DND-41 (cell line): ENCODE results near the gene PAK3.

Experiments
- ATAC-seq: fragments of 200-7000 bp; cut with Tn5 transposase; 3 replicates; pipeline ENCODE4 v1.9.1; 2021; ENCODE audit warnings: low read depth; ENCODE audit not compliant: insufficient read depth
- DNase-seq: peaks from one replicate; pipeline ENCODE4 v3.0.0-alpha.2; 2020
- H2AFZ ChIP-seq: 2 replicates; pipeline ENCODE4 v1.6.0; 2012; ENCODE audit warnings: low read depth, low read length
- H3K27ac ChIP-seq: 2 replicates; pipeline ENCODE4 v1.5.1; 2012; ENCODE audit warnings: low read length, inconsistent platforms
- H3K27me3 ChIP-seq: fragments of 200-600 bp; sonication (generic); 2 replicates; pipeline ENCODE4 v1.6.0; 2012; ENCODE audit warnings: low read length, mild to moderate bottlenecking, inconsistent platforms; ENCODE audit not compliant: insufficient read depth, poor library complexity
- H3K36me3 ChIP-seq: 2 replicates; pipeline ENCODE4 v1.5.1; 2012; ENCODE audit warnings: low read length, inconsistent platforms; ENCODE audit not compliant: insufficient read depth
- H3K4me1 ChIP-seq: 2 replicates; pipeline ENCODE4 v1.5.1; 2012; ENCODE audit warnings: mild to moderate bottlenecking, low read length; ENCODE audit not compliant: insufficient read depth
- H3K4me2 ChIP-seq: 2 replicates; pipeline ENCODE4 v1.6.0; 2012; ENCODE audit warnings: mild to moderate bottlenecking, moderate library complexity, low read length, inconsistent platforms; ENCODE audit not compliant: insufficient read depth
- H3K4me3 ChIP-seq, 2 experiments: fragments of 200-600 bp in 1 of 2; shearing (Covaris generic) in 1 of 2; 2 replicates each; pipeline ENCODE4 v1.5.1; 2012 to 2016; ENCODE audit warnings: inconsistent platforms in 2 of 2, low read length in 2 of 2, mild to moderate bottlenecking in 2 of 2, low read depth in 1 of 2, moderate library complexity in 1 of 2
- H3K79me2 ChIP-seq: 2 replicates; pipeline ENCODE4 v1.6.0; 2012; ENCODE audit warnings: low read length, inconsistent platforms; ENCODE audit not compliant: insufficient read depth
- H3K9ac ChIP-seq: 2 replicates; pipeline ENCODE4 v1.6.0; 2012; ENCODE audit warnings: low read depth, mild to moderate bottlenecking, inconsistent platforms, low read length, moderate library complexity
- H3K9me3 ChIP-seq: 2 replicates; pipeline ENCODE4 v1.5.1; 2012; ENCODE audit warnings: low read length, moderate library complexity, mild to moderate bottlenecking, inconsistent platforms; ENCODE audit not compliant: insufficient read depth, severe bottlenecking
- H4K20me1 ChIP-seq: 2 replicates; pipeline ENCODE4 v1.6.0; 2012; ENCODE audit warnings: low read length; ENCODE audit not compliant: insufficient read depth
- CTCF ChIP-seq: IDR thresholded peaks from 2 replicates; pipeline ENCODE4 v1.5.1; 2012; ENCODE audit warnings: borderline replicate concordance, low read length, moderate library complexity, mild to moderate bottlenecking; ENCODE audit not compliant: poor library complexity, severe bottlenecking; ENCODE audit errors: extremely low read depth
- EZH2 ChIP-seq: IDR thresholded peaks from 3 replicates; pipeline ENCODE4 v1.6.1; 2012; ENCODE audit warnings: borderline replicate concordance, low read depth, mild to moderate bottlenecking, moderate library complexity, low read length, inconsistent platforms; ENCODE audit not compliant: severe bottlenecking

The PAK3 gene

GRCh38 chrX:111114806-111115205, 18.8 kb downstream of the PAK3 start:
- no peak for ATAC-seq
- TF ChIP-seq EZH2 (no peak), CTCF (no peak)
- no peaks in the 10 kb centered on the region for H4K20me1 ChIP-seq
- no peaks in the 10 kb centered on the region for H3K27me3 ChIP-seq
- no peaks in the 10 kb centered on the region for H3K36me3 ChIP-seq
- no peak overlapping the region for H3K4me3 ChIP-seq
- H3K4me2 ChIP-seq = no peak overlapping the region
- H3K4me1 ChIP-seq = no peaks in the 10 kb centered on the region
- H3K27ac ChIP-seq = no peak overlapping the region
- no peak overlapping the region for H2AFZ ChIP-seq
- no peak overlapping the region for H3K9ac ChIP-seq
- no peaks in the 10 kb centered on the region for H3K9me3 ChIP-seq
- DNase-seq = no peak
- H3K79me2 ChIP-seq = no peaks in the 10 kb centered on the region

- Histone ChIP-seq H3K36me3 (no peaks in the 10 kb centered on the region), H3K27me3 (no peaks in the 10 kb centered on the region)
- no peak for ATAC-seq
Observed at GRCh38 chrX:111116666-111117065, 20.7 kb downstream of the PAK3 start.

GRCh38 chrX:111119341-111119740, 23.4 kb downstream of the PAK3 start:
- no peak overlapping the region for H3K4me2 ChIP-seq
- H3K79me2 ChIP-seq = no peaks in the 10 kb centered on the region
- H3K4me1 ChIP-seq = no peaks in the 10 kb centered on the region
- no peak overlapping the region for H2AFZ ChIP-seq
- no peak for TF ChIP-seq CTCF
- no peak for TF ChIP-seq EZH2
- ATAC-seq (no peak), DNase-seq (no peak)
- no peaks in the 10 kb centered on the region for H3K9me3 ChIP-seq
- H3K9ac ChIP-seq = no peak overlapping the region
- H3K36me3 ChIP-seq = no peaks in the 10 kb centered on the region
- no peak overlapping the region for H3K4me3 ChIP-seq
- H3K27me3 ChIP-seq = no peaks in the 10 kb centered on the region
- no peak overlapping the region for H3K27ac ChIP-seq
- H4K20me1 ChIP-seq = no peaks in the 10 kb centered on the region

More at GRCh38 chrX:111116666-111117065, 20.7 kb downstream of the PAK3 start:
- DNase-seq = no peak
- no peaks in the 10 kb centered on the region for H3K79me2 ChIP-seq
- no peak overlapping the region for H3K27ac ChIP-seq
- no peaks in the 10 kb centered on the region for H3K9me3 ChIP-seq
- no peak overlapping the region for H3K9ac ChIP-seq
- H2AFZ ChIP-seq = no peak overlapping the region
- no peaks in the 10 kb centered on the region for H3K4me1 ChIP-seq
- H4K20me1 ChIP-seq = no peaks in the 10 kb centered on the region
- H3K4me2 ChIP-seq = no peak overlapping the region
- TF ChIP-seq EZH2 (no peak), CTCF (no peak)
- no peak overlapping the region for H3K4me3 ChIP-seq

GRCh38 chrX:111123125-111123524, 27.1 kb downstream of the PAK3 start:
- Histone ChIP-seq H3K36me3 (no peaks in the 10 kb centered on the region), H3K9me3 (no peaks in the 10 kb centered on the region), H3K4me2 (no peak overlapping the region), H3K79me2 (no peaks in the 10 kb centered on the region), H3K27ac (no peak overlapping the region), H3K9ac (no peak overlapping the region), H4K20me1 (no peaks in the 10 kb centered on the region), H3K4me3 (no peak overlapping the region), H2AFZ (no peak overlapping the region), H3K4me1 (no peaks in the 10 kb centered on the region), H3K27me3 (no peaks in the 10 kb centered on the region)
- no peak for TF ChIP-seq EZH2
- no peak for TF ChIP-seq CTCF
- DNase-seq (no peak), ATAC-seq (no peak)
